ENCODE results near the gene PGP. TPM values are rescaled to one million over a fixed set of nuclear protein-coding genes. Genes with fewer than 3 reads are reported as not detected.
A peak's percentile ranks its signal among the peaks of the same experiment; 100 is the strongest.

Gene PGP
- total and polyA plus RNA-seq, 10 of the 15 experiments (the other 5 are each of a cell fraction or from before 2014, with no cell fraction given): 0.42 to 28.0 (median 12.1) TPM

GRCh38 chr16:2194852-2195321 is 19.8 kb downstream of the PGP start:
- peak; percentile 69 for FAIRE-seq
- peak; percentile 91 for ATAC-seq
- H3K79me2 ChIP-seq (ENCODE audit: control insufficient read depth, insufficient read depth, low read length): no peaks in the 10 kb centered on the region
- H3K27ac ChIP-seq (ENCODE audit: control insufficient read depth, insufficient read depth): no peak overlapping the region
- H2AFZ ChIP-seq (ENCODE audit: control insufficient read depth, low read depth, low read length): no peak overlapping the region
- intact Hi-C loops (cut with micrococcal nuclease; ENCODE audit: unreplicated experiment): loop anchor here (2.0 kb wide), 1 partner anchor 306 kb away; no protein-coding TSS in a partner anchor
- ChIA-PET RAD21 (ENCODE audit: unreplicated experiment) (interaction anchor here (0.7 to 1.5 kb wide), 4 partner anchors 56 to 307 kb away, joined by 3 to 11 read pairs (median 7); partner anchors contain the start of gene ECI1), CTCF (interaction anchor here (0.5 to 2.0 kb wide), 12 partner anchors 16 to 313 kb away, joined by 3 to 10 read pairs (median 3); partner anchors contain the start of genes ECI1 and PGP), SMC1A (ENCODE audit: uncharacterized antibody, unreplicated experiment) (no interaction called here), POLR2A (interaction anchor here (0.6 kb wide), 1 partner anchor 211 kb away, joined by 8 read pairs; no protein-coding TSS in a partner anchor)
- no peak overlapping the region for H3K9ac ChIP-seq (ENCODE audit: control insufficient read depth, insufficient read depth, low read length)
- H3K4me3 ChIP-seq: no peak overlapping the region
- no peaks in the 10 kb centered on the region for H4K20me1 ChIP-seq (ENCODE audit: control insufficient read depth, insufficient read depth)
- peak; percentile 11 for DNase-seq (ENCODE audit: low read depth, low spot score)
- 9% methylated on average over 10 of the region's 10 CpGs for WGBS (ENCODE audit: insufficient coverage, insufficient replicate concordance, low lambda C conversion rate, missing lambda C conversion rate)
- in situ Hi-C loops (cut with MboI): no loop called here
- TF ChIP-seq DPF2 (IDR thresholded peaks at IDR 0.05): no peak
- no peak for TF ChIP-seq CHD4 (IDR thresholded peaks at IDR 0.05)
- TF ChIP-seq TCF3 (IDR thresholded peaks at IDR 0.05; ENCODE audit: borderline replicate concordance, insufficient read depth, low read depth, low read length): no peak
- peak; percentile 40; the same call in 1 of the 2 replicates for TF ChIP-seq SMC3 (IDR thresholded peaks at IDR 0.05; ENCODE audit: borderline replicate concordance, low read length)
- peak; percentile 55 for TF ChIP-seq RAD21 (IDR thresholded peaks at IDR 0.05; ENCODE audit: insufficient read depth, low read depth, low read length)
- no peak for TF ChIP-seq HDGF (IDR thresholded peaks at IDR 0.05)
- no peak for TF ChIP-seq MEF2B (IDR thresholded peaks at IDR 0.05; ENCODE audit: partially characterized antibody, poor library complexity, severe bottlenecking)
- TF ChIP-seq, protein P1, sequence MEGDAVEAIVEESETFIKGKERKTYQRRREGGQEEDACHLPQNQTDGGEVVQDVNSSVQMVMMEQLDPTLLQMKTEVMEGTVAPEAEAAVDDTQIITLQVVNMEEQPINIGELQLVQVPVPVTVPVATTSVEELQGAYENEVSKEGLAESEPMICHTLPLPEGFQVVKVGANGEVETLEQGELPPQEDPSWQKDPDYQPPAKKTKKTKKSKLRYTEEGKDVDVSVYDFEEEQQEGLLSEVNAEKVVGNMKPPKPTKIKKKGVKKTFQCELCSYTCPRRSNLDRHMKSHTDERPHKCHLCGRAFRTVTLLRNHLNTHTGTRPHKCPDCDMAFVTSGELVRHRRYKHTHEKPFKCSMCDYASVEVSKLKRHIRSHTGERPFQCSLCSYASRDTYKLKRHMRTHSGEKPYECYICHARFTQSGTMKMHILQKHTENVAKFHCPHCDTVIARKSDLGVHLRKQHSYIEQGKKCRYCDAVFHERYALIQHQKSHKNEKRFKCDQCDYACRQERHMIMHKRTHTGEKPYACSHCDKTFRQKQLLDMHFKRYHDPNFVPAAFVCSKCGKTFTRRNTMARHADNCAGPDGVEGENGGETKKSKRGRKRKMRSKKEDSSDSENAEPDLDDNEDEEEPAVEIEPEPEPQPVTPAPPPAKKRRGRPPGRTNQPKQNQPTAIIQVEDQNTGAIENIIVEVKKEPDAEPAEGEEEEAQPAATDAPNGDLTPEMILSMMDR (IDR thresholded peaks at IDR 0.05 in 2 of 3, conservative IDR thresholded peaks at IDR 0.05 in 1 of 3; ENCODE audit: control insufficient read depth in 2 of 3, extremely low read depth in 1 of 3, insufficient read depth in 1 of 3, low read depth in 3 of 3, low read length in 3 of 3): peak; percentile 43 to 65 (median 48)
- TF ChIP-seq, protein P2, sequence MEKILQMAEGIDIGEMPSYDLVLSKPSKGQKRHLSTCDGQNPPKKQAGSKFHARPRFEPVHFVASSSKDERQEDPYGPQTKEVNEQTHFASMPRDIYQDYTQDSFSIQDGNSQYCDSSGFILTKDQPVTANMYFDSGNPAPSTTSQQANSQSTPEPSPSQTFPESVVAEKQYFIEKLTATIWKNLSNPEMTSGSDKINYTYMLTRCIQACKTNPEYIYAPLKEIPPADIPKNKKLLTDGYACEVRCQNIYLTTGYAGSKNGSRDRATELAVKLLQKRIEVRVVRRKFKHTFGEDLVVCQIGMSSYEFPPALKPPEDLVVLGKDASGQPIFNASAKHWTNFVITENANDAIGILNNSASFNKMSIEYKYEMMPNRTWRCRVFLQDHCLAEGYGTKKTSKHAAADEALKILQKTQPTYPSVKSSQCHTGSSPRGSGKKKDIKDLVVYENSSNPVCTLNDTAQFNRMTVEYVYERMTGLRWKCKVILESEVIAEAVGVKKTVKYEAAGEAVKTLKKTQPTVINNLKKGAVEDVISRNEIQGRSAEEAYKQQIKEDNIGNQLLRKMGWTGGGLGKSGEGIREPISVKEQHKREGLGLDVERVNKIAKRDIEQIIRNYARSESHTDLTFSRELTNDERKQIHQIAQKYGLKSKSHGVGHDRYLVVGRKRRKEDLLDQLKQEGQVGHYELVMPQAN (conservative IDR thresholded peaks at IDR 0.05): no peak
- no peak for TF ChIP-seq BMI1 (IDR thresholded peaks at IDR 0.05; ENCODE audit: borderline replicate concordance)
- TF ChIP-seq SMARCA5 (IDR thresholded peaks at IDR 0.05): peak; percentile 88
- H3K4me2 ChIP-seq (ENCODE audit: control insufficient read depth, insufficient read depth): no peak overlapping the region
- H3K9me3 ChIP-seq (replicated peaks; ENCODE audit: control insufficient read depth, insufficient read depth, low read length): no peaks in the 10 kb centered on the region
- H3K36me3 ChIP-seq (ENCODE audit: control insufficient read depth in 2 of 2, insufficient read depth in 2 of 2, low read length in 1 of 2): no peaks in the 10 kb centered on the region
- H3K27me3 ChIP-seq (replicated peaks in 1 of 2; ENCODE audit: control insufficient read depth in 2 of 2, insufficient read depth in 2 of 2, low read length in 1 of 2): peaks cover 12 to 15% of the 10 kb centered on the region in 2 experiments
- H3K4me1 ChIP-seq (ENCODE audit: control insufficient read depth, insufficient read depth, low read length): no peaks in the 10 kb centered on the region; the same call in 1 of the 2 replicates
- BruUV-seq (replicated peaks): no TSS peak
